ENCODE measurements around the gene CCPG1.

The CCPG1 gene

DNA sequence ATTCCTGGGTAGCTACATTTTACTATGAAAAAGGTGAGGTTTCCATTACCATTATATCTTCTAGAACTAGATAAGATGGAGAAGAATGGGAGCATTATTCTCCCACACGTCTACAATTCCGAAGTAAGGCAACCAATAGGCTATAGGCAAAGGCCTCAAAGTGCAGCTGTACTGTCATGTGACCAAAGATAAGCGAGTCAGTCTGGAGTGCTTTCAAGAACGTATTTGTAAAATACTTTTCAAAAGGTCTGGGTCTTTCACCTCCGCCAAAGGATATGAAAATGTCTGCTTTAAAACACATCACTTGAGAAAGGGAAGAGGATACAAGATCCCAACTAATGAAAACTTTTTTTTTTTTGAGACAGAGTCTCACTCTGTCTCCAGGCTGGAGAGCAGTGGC lies 9.9 kb downstream of the CCPG1 start:
- no peaks in the 10 kb centered on the region for H3K27me3 ChIP-seq (ENCODE audit: low read depth, low read length)
- H3K4me2 ChIP-seq (ENCODE audit: low read length) = no peak overlapping the region
- no peaks in the 10 kb centered on the region for H3K9me3 ChIP-seq (ENCODE audit: insufficient read depth, low read length)
- no peaks in the 10 kb centered on the region for H3K79me2 ChIP-seq (ENCODE audit: low read length)
- no peaks in the 10 kb centered on the region for H4K20me1 ChIP-seq (ENCODE audit: insufficient read depth, low read length)
- TF ChIP-seq, protein P1, sequence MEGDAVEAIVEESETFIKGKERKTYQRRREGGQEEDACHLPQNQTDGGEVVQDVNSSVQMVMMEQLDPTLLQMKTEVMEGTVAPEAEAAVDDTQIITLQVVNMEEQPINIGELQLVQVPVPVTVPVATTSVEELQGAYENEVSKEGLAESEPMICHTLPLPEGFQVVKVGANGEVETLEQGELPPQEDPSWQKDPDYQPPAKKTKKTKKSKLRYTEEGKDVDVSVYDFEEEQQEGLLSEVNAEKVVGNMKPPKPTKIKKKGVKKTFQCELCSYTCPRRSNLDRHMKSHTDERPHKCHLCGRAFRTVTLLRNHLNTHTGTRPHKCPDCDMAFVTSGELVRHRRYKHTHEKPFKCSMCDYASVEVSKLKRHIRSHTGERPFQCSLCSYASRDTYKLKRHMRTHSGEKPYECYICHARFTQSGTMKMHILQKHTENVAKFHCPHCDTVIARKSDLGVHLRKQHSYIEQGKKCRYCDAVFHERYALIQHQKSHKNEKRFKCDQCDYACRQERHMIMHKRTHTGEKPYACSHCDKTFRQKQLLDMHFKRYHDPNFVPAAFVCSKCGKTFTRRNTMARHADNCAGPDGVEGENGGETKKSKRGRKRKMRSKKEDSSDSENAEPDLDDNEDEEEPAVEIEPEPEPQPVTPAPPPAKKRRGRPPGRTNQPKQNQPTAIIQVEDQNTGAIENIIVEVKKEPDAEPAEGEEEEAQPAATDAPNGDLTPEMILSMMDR (IDR thresholded peaks at IDR 0.05; ENCODE audit: low read depth, low read length) = no peak
- TF ChIP-seq EZH2phosphoT487 (IDR thresholded peaks at IDR 0.05; ENCODE audit: low read depth) = no peak
- H3K4me1 ChIP-seq (ENCODE audit: low read length) = peaks cover under 1% of the 10 kb centered on the region; the same call in 1 of the 2 replicates
- no peak overlapping the region for H2AFZ ChIP-seq (ENCODE audit: low read depth, low read length)
- peaks cover 2% of the 10 kb centered on the region for H3K36me3 ChIP-seq (replicated peaks; ENCODE audit: low read depth, low read length)
- H3K4me3 ChIP-seq (ENCODE audit: low read length) = no peak overlapping the region
- no peak overlapping the region for H3K9ac ChIP-seq (ENCODE audit: low read length)
- H3K27ac ChIP-seq (ENCODE audit: low read length) = no peak overlapping the region

GRCh38 chr15:55394694-55395093 lies 13.5 kb downstream of the CCPG1 start:
- peaks cover 2% of the 10 kb centered on the region for H3K36me3 ChIP-seq (replicated peaks; ENCODE audit: low read depth, low read length)
- H3K4me1 ChIP-seq (ENCODE audit: low read length) = no peaks in the 10 kb centered on the region
- H2AFZ ChIP-seq (ENCODE audit: low read depth, low read length) = no peak overlapping the region
- H3K27ac ChIP-seq (ENCODE audit: low read length) = no peak overlapping the region
- H3K4me2 ChIP-seq (ENCODE audit: low read length) = no peak overlapping the region
- no peaks in the 10 kb centered on the region for H3K27me3 ChIP-seq (ENCODE audit: low read depth, low read length)
- no peak overlapping the region for H3K4me3 ChIP-seq (ENCODE audit: low read length)
- TF ChIP-seq, protein P1 (IDR thresholded peaks at IDR 0.05; ENCODE audit: low read depth, low read length) = no peak
- no peak for TF ChIP-seq EZH2phosphoT487 (IDR thresholded peaks at IDR 0.05; ENCODE audit: low read depth)
- no peaks in the 10 kb centered on the region for H3K79me2 ChIP-seq (ENCODE audit: low read length)
- no peaks in the 10 kb centered on the region for H3K9me3 ChIP-seq (ENCODE audit: insufficient read depth, low read length)
- no peak overlapping the region for H3K9ac ChIP-seq (ENCODE audit: low read length)
- no peaks in the 10 kb centered on the region for H4K20me1 ChIP-seq (ENCODE audit: insufficient read depth, low read length)

DNA sequence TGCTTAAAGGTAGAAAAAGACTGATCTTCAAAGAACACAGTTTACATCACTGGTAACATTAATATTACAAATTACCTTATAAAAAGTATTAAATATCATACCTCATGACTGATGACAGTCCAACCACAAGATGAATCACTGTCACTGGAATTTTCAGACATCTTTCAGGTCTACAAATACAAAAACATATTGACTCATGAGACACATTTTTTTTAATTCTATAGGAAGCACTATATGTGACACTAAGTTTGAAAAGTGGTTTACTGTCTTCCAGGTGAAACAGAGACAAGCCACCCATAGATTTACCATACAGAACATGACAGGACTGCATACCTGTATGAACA lies 18.9 kb downstream of the CCPG1 start:
- Histone ChIP-seq H3K79me2 (ENCODE audit: low read length) (no peaks in the 10 kb centered on the region), H3K4me3 (ENCODE audit: low read length) (no peak overlapping the region), H3K27me3 (ENCODE audit: low read depth, low read length) (no peaks in the 10 kb centered on the region), H3K4me1 (ENCODE audit: low read length) (no peaks in the 10 kb centered on the region), H3K9me3 (ENCODE audit: insufficient read depth, low read length) (no peaks in the 10 kb centered on the region), H3K27ac (ENCODE audit: low read length) (no peak overlapping the region), H3K4me2 (ENCODE audit: low read length) (no peak overlapping the region), H3K36me3 (replicated peaks; ENCODE audit: low read depth, low read length) (no peaks in the 10 kb centered on the region), H3K9ac (ENCODE audit: low read length) (no peak overlapping the region), H2AFZ (ENCODE audit: low read depth, low read length) (no peak overlapping the region), H4K20me1 (ENCODE audit: insufficient read depth, low read length) (no peaks in the 10 kb centered on the region)
- no peak for TF ChIP-seq EZH2phosphoT487 (IDR thresholded peaks at IDR 0.05; ENCODE audit: low read depth)
- TF ChIP-seq, protein P1 (IDR thresholded peaks at IDR 0.05; ENCODE audit: low read depth, low read length) = no peak

- Histone ChIP-seq H3K36me3 (replicated peaks; ENCODE audit: low read depth, low read length) (no peaks in the 10 kb centered on the region), H2AFZ (ENCODE audit: low read depth, low read length) (no peak overlapping the region), H3K4me3 (ENCODE audit: low read length) (no peak overlapping the region), H3K4me2 (ENCODE audit: low read length) (no peak overlapping the region), H3K27me3 (ENCODE audit: low read depth, low read length) (no peaks in the 10 kb centered on the region), H3K9me3 (ENCODE audit: insufficient read depth, low read length) (no peaks in the 10 kb centered on the region), H3K79me2 (ENCODE audit: low read length) (no peaks in the 10 kb centered on the region), H3K4me1 (ENCODE audit: low read length) (no peaks in the 10 kb centered on the region), H3K27ac (ENCODE audit: low read length) (no peak overlapping the region), H3K9ac (ENCODE audit: low read length) (no peak overlapping the region), H4K20me1 (ENCODE audit: insufficient read depth, low read length) (no peaks in the 10 kb centered on the region)
- no peak for TF ChIP-seq EZH2phosphoT487 (IDR thresholded peaks at IDR 0.05; ENCODE audit: low read depth)
- TF ChIP-seq, protein P1 (IDR thresholded peaks at IDR 0.05; ENCODE audit: low read depth, low read length) = no peak
These were observed 21.1 kb downstream of the CCPG1 start for GRCh38 chr15:55387027-55387426.

Data from OCI-LY3 (cell line).